Ishikawa (cell line): Measurements from ENCODE around the gene COG5.

Experiments used
- CREB1 ChIP-seq: IDR thresholded peaks from 2 replicates; pipeline ENCODE4 v1.6.1; 2012; ENCODE audit warnings: low read depth
- EGR1 ChIP-seq: IDR thresholded peaks from 2 replicates; pipeline ENCODE4 v1.6.1; 2012
- EP300 ChIP-seq: IDR thresholded peaks from 2 replicates; pipeline ENCODE4 v1.6.1; 2012; ENCODE audit warnings: borderline replicate concordance
- MAX ChIP-seq: IDR thresholded peaks from 2 replicates; pipeline ENCODE4 v1.6.1; 2012
- RAD21 ChIP-seq: IDR thresholded peaks from 2 replicates; pipeline ENCODE4 v1.6.1; 2012; ENCODE audit warnings: low read depth
- REST ChIP-seq: IDR thresholded peaks from 2 replicates; pipeline ENCODE4 v1.6.1; 2012; ENCODE audit warnings: low read depth, mild to moderate bottlenecking
- TAF1 ChIP-seq: IDR thresholded peaks from 2 replicates; pipeline ENCODE4 v1.6.1; 2012; ENCODE audit warnings: low read depth, mild to moderate bottlenecking

- TF ChIP-seq EP300 (no peak), TAF1 (no peak), RAD21 (no peak), CREB1 (no peak), REST (no peak), MAX (no peak), EGR1 (no peak)
Observed at GRCh38 chr7:107408349-107408748, 155.4 kb downstream of the COG5 start.
